GM10266 (cell line): Measurements from ENCODE around the gene OBSCN.

Source experiments
- DNase-seq: peaks from one replicate; pipeline ENCODE4 v3.0.0; 2012; ENCODE audit errors: extremely low spot score
- CTCF ChIP-seq: IDR thresholded peaks from 2 replicates; pipeline ENCODE4 v1.5.1; 2012; ENCODE audit warnings: mild to moderate bottlenecking, low read depth; ENCODE audit not compliant: control insufficient read depth, insufficient read depth; ENCODE audit errors: missing control alignments

Gene OBSCN

GRCh38 chr1:228335406-228336307 is 127.8 kb downstream of the OBSCN start:
- DNase-seq, result no peak
- no peak for TF ChIP-seq CTCF

- TF ChIP-seq CTCF, result no peak
- DNase-seq, result no peak
Measured at GRCh38 chr1:228336308-228337030, 128.6 kb downstream of the OBSCN start.

- DNase-seq, result no peak
- TF ChIP-seq CTCF, result no peak
Measured at GRCh38 chr1:228337031-228337564, 129.3 kb downstream of the OBSCN start.

DNA sequence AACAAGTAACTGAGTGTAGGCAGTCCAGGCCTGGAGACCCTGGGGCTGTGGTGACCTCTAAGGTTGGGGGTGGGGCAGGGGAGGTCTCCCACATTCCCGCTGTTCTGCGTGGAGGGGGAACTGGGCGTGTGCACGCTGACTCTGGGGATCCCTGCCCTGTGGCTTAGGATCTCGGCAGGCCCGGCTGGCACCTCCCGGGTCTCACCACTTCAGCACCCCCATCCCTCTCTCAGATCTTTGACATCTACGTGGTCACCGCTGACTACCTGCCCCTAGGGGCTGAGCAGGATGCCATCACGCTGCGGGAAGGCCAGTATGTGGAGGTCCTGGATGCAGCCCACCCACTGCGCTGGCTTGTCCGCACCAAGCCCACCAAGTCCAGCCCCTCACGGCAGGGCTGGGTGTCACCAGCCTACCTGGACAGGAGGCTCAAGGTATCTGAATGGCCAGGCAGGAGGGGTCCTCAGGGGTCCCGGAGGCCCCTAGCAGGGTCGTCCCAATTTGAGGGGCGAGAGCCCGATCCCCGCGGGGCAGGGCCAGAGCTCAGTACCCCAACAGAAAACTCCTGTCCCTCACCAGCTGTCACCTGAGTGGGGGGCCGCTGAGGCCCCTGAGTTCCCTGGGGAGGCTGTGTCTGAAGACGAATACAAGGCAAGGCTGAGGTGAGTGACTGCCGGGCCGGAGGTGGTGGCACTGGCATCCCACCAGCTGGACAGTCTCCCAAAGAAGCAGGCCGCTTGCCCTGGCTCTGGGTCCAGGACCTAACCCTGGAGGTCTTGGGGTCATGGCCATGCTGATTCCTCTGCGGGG is 130.1 kb downstream of the OBSCN start:
- no peak for DNase-seq

DNA sequence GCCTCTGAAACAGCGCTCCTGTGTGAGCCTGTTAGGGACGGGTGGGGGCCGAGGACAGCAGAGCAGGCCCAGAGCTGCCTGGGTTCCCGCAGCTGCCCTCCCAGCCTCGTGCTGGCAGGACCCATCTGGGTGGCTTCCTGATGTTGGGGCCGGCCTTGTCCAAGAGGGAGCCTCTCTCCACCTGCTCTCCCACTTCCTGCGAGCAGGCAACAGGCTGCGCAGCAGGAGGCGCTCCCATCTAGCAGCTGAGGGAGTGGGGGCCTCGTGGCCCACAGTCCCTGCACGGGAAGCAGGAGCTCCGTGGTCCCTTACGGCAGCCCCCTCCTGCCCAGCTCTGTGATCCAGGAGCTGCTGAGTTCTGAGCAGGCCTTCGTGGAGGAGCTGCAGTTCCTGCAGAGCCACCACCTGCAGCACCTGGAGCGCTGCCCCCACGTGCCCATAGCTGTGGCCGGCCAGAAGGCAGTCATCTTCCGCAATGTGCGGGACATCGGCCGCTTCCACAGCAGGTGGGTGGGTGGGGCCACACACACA is 130.7 kb downstream of the OBSCN start:
- TF ChIP-seq CTCF, result no peak
- DNase-seq, result no peak

More for the DNA sequence above, 130.1 kb downstream of the OBSCN start:
- no peak for TF ChIP-seq CTCF

DNA sequence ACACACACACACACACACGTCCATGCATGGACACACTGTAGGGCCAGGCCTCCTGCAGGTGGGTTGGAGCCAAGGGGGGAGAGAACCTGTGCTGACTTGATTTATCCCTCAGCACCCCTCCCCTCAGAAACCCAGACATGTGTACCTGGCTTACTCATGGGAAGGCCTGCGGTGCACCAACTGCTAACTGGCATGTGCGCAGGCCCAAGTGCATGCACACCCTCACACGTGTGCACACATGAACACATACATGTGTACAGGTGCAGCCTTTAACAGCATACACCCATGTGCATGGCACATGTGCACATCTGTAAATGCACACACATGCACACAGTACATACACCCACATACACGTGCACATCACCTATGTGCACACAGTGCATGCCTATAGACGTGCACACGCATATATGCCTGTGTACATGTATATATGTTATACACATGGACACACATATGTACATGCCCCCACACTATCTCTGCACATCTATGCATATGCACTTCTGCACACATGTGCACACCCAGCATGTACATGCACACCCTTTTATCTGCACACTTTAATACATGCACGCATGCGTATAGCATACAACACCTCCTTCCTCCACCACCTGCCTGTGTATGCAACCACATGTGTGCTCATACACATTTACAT is 131.3 kb downstream of the OBSCN start:
- no peak for TF ChIP-seq CTCF
- no peak for DNase-seq
